T-cell (primary cell): ENCODE measurements around the gene RHBG. TPM values are rescaled to one million over a fixed set of nuclear protein-coding genes. Genes with fewer than 3 reads are reported as not detected.
"Not testable (repeated sequence)": the region's sequence is repeated elsewhere in the genome, so short reads cannot be mapped to it uniquely, and the experiment has no call there.

Source experiments
- ATAC-seq, 4 experiments: fragments of 200-7000 bp in 3 of 4; fragments of 150-1000 bp in 1 of 4; cut with Tn5 transposase; replicated peaks in 1 of 4; 1 replicate in 3 of 4; 2 replicates in 1 of 4; pipeline ENCODE4 v1.10.0; 2021; ENCODE audit warnings: moderate library complexity in 3 of 4, mild to moderate bottlenecking in 2 of 4, moderate number of reproducible peaks in 1 of 4
- CTCF ChIA-PET, 2 donors: fragments of 300-600 bp; sonication (Branson Sonifier 250); formaldehyde crosslinking; loops; one replicate each; lab custom pipeline; 2022; ENCODE audit warnings: antibody characterized with exemption in 2 of 2; lab: Charles Lee
- POLR2A ChIA-PET, 2 donors: fragments of 300-600 bp; sonication (Branson Sonifier 250); formaldehyde crosslinking; loops; one replicate each; lab custom pipeline; 2022; ENCODE audit warnings: antibody characterized with exemption in 2 of 2; lab: Charles Lee
- DNase-seq, 35 experiments: peaks; one replicate each; pipeline versions ENCODE4 v3.0.0 to v3.0.0-alpha.2; 2013 to 2023
- H3K27ac ChIP-seq: one replicate; pipeline ENCODE4 v1.5.1; 2013; ENCODE audit warnings: low read length
- H3K27me3 ChIP-seq, 2 experiments: replicated peaks in 1 of 2; 1 replicate in 1 of 2; 2 replicates in 1 of 2; pipeline versions ENCODE4 v1.6.1 to v1.7.0; 2013; ENCODE audit warnings: low read length in 1 of 2, mixed read lengths in 1 of 2; ENCODE audit not compliant: control insufficient read depth in 2 of 2, insufficient read depth in 2 of 2; ENCODE audit errors: extremely low read depth in 1 of 2
- H3K36me3 ChIP-seq, 2 donors: 1 replicate in 1 of 2; 2 replicates in 1 of 2; pipeline versions ENCODE4 v1.6.1 to v1.7.0; 2013; ENCODE audit warnings: low read length in 1 of 2; ENCODE audit not compliant: control insufficient read depth in 2 of 2, insufficient read depth in 1 of 2; ENCODE audit errors: extremely low read depth in 1 of 2
- H3K4me1 ChIP-seq, 2 experiments: 1 replicate in 1 of 2; 2 replicates in 1 of 2; pipeline versions ENCODE4 v1.6.1 to v1.7.0; 2013; ENCODE audit warnings: low read length in 2 of 2, mixed read lengths in 1 of 2; ENCODE audit not compliant: insufficient read depth in 2 of 2, control insufficient read depth in 1 of 2; ENCODE audit errors: extremely low read depth in 1 of 2
- H3K4me3 ChIP-seq, 2 donors: 1 replicate in 1 of 2; 2 replicates in 1 of 2; pipeline versions ENCODE4 v1.5.1 to v1.7.0; 2013; ENCODE audit warnings: mild to moderate bottlenecking in 2 of 2, low read length in 1 of 2, moderate library complexity in 1 of 2; ENCODE audit not compliant: control insufficient read depth in 1 of 2; ENCODE audit errors: extremely low read depth in 1 of 2
- H3K9me3 ChIP-seq: 2 replicates; pipeline ENCODE4 v1.7.0; 2013
- H3K27ac Mint-ChIP-seq, 2 donors: one replicate each; pipeline ENCODE4 v1.8.0; 2020 to 2021; ENCODE audit warnings: mild to moderate bottlenecking in 2 of 2, mixed read lengths in 2 of 2
- H3K27me3 Mint-ChIP-seq, 2 donors: one replicate each; pipeline ENCODE4 v1.8.0; 2021 to 2022; ENCODE audit warnings: mixed read lengths in 2 of 2
- H3K36me3 Mint-ChIP-seq: one replicate; pipeline ENCODE4 v1.8.0; 2021; ENCODE audit warnings: mixed read lengths
- H3K4me1 Mint-ChIP-seq, 3 donors: one replicate each; pipeline ENCODE4 v1.8.0; 2020 to 2022; ENCODE audit warnings: mixed read lengths in 3 of 3, mild to moderate bottlenecking in 1 of 3
- H3K4me3 Mint-ChIP-seq, 3 donors: one replicate each; pipeline ENCODE4 v1.8.0; 2020 to 2022; ENCODE audit warnings: mild to moderate bottlenecking in 3 of 3, mixed read lengths in 3 of 3, moderate library complexity in 3 of 3
- H3K9me3 Mint-ChIP-seq, 3 donors: one replicate each; pipeline ENCODE4 v1.8.0; 2020 to 2022; ENCODE audit warnings: mixed read lengths in 3 of 3
- WGBS: methylation state at CpG from one replicate; pipeline ENCODE4 v1.1.5; 2013; ENCODE audit warnings: missing lambda C conversion rate; ENCODE audit not compliant: insufficient coverage; 5-methylcytosine and 5-hydroxymethylcytosine counted together
- total RNA-seq, 35 experiments: library from RNA in 6 of 35; stranded (reverse) in 6 of 35; fragments of 120-200 nt in 1 of 35; gene quantifications; one replicate each; pipeline versions ENCODE4 v1.2.1 to v1.2.4 and lab custom pipeline; 2013 to 2026

Gene RHBG
- total RNA-seq, 5 donors from 2014 or later (not counting 1 experiment from before 2014, with no cell fraction given): 0.35 TPM; not detected in 4

GRCh38 chr1:156347331-156347730 is 21.7 kb upstream of the RHBG start:
- H3K4me1 Mint-ChIP-seq: no peaks in the 10 kb centered on the region
- 70% methylated on average over 2 of the region's 4 CpGs for WGBS
- no peak overlapping the region for H3K4me3 ChIP-seq
- H3K36me3 ChIP-seq: no peaks in the 10 kb centered on the region
- H3K27ac ChIP-seq: no peak overlapping the region
- H3K36me3 Mint-ChIP-seq: no peaks in the 10 kb centered on the region
- no peaks in the 10 kb centered on the region for H3K9me3 ChIP-seq
- no peaks in the 10 kb centered on the region for H3K9me3 Mint-ChIP-seq
- ChIA-PET POLR2A (no interaction called here), CTCF (no interaction called here)
- ATAC-seq: no peak
- peaks cover 0 to 2% of the 10 kb centered on the region in 2 experiments for H3K27me3 ChIP-seq
- H3K27me3 Mint-ChIP-seq: peaks cover 11 to 17% of the 10 kb centered on the region in 2 donors
- no peak for DNase-seq
- no peak overlapping the region for H3K4me3 Mint-ChIP-seq
- H3K27ac Mint-ChIP-seq: no peak overlapping the region
- H3K4me1 ChIP-seq: no peaks in the 10 kb centered on the region

GRCh38 chr1:156352481-156352880 is 16.5 kb upstream of the RHBG start:
- H3K27ac ChIP-seq, POLR2A ChIA-PET, ATAC-seq, H3K4me1 ChIP-seq, H3K36me3 ChIP-seq, H3K4me3 Mint-ChIP-seq, H3K36me3 Mint-ChIP-seq, H3K27ac Mint-ChIP-seq, H3K9me3 ChIP-seq, H3K4me3 ChIP-seq, DNase-seq, H3K9me3 Mint-ChIP-seq: not testable (repeated sequence)
- peaks cover 19 to 24% of the 10 kb centered on the region in 2 donors for H3K27me3 Mint-ChIP-seq
- peaks cover 0 to 26% of the 10 kb centered on the region in 2 experiments for H3K27me3 ChIP-seq
- CTCF ChIA-PET: interaction anchor here in 1 of 2 donors (1.2 kb wide), 1 partner anchor 10 kb away, joined by 4 read pairs; no protein-coding TSS in a partner anchor
- 100% methylated on average over 3 of the region's 13 CpGs for WGBS
- peaks cover 4 to 10% (median 6%) of the 10 kb centered on the region in 3 donors for H3K4me1 Mint-ChIP-seq

GRCh38 chr1:156356262-156356874 is 12.6 kb upstream of the RHBG start:
- WGBS: 50% methylated on average over 1 of the region's 6 CpGs
- Mint-ChIP-seq H3K36me3 (no peaks in the 10 kb centered on the region), H3K27me3 (peaks cover 30 to 43% of the 10 kb centered on the region in 2 donors), H3K4me3 (no peak overlapping the region), H3K4me1 (peaks cover 4 to 10% (median 6%) of the 10 kb centered on the region in 3 donors), H3K27ac (no peak overlapping the region), H3K9me3 (no peaks in the 10 kb centered on the region)
- Histone ChIP-seq H3K36me3 (no peaks in the 10 kb centered on the region), H3K27me3 (peaks cover 0 to 35% of the 10 kb centered on the region in 2 experiments), H3K4me1 (peaks cover 0 to 8% of the 10 kb centered on the region in 2 experiments), H3K4me3 (no peak overlapping the region), H3K9me3 (no peaks in the 10 kb centered on the region), H3K27ac (no peak overlapping the region)
- ATAC-seq: no peak
- ChIA-PET POLR2A (interaction anchor here in 1 of 2 donors (0.6 kb wide), 1 partner anchor 458 kb away, joined by 3 read pairs; no protein-coding TSS in a partner anchor), CTCF (interaction anchor here in 1 of 2 donors (0.7 to 1.0 kb wide), 2 partner anchors 98 to 228 kb away, joined by 3 to 5 read pairs; no protein-coding TSS in a partner anchor)
- no peak for DNase-seq

- Histone ChIP-seq H3K36me3 (no peaks in the 10 kb centered on the region), H3K4me1 (peaks cover 0 to 8% of the 10 kb centered on the region in 2 experiments), H3K27me3 (peaks cover 0 to 33% of the 10 kb centered on the region in 2 experiments), H3K27ac (no peak overlapping the region), H3K9me3 (no peaks in the 10 kb centered on the region), H3K4me3 (no peak overlapping the region)
- ChIA-PET POLR2A (no interaction called here), CTCF (interaction anchor here in 1 of 2 donors (0.7 kb wide), 1 partner anchor 228 kb away, joined by 5 read pairs; no protein-coding TSS in a partner anchor)
- DNase-seq (peak; percentile 12 to 76 (median 55)), ATAC-seq (peak; percentile 93 to 98 (median 98))
- Mint-ChIP-seq H3K36me3 (no peaks in the 10 kb centered on the region), H3K4me3 (no peak overlapping the region), H3K9me3 (no peaks in the 10 kb centered on the region), H3K4me1 (peaks cover 4 to 10% (median 6%) of the 10 kb centered on the region in 3 donors), H3K27ac (peak overlapping the region in 1 of 2 donors; percentile 39), H3K27me3 (peaks cover 30 to 43% of the 10 kb centered on the region in 2 donors)
- 15% methylated on average over 17 of the region's 22 CpGs for WGBS
These were observed 12.0 kb upstream of the RHBG start for GRCh38 chr1:156356875-156357534.

- Mint-ChIP-seq H3K27ac (no peak overlapping the region), H3K36me3 (no peaks in the 10 kb centered on the region), H3K4me3 (no peak overlapping the region), H3K9me3 (no peaks in the 10 kb centered on the region), H3K4me1 (peaks cover 4 to 10% (median 6%) of the 10 kb centered on the region in 3 donors), H3K27me3 (peaks cover 30 to 43% of the 10 kb centered on the region in 2 donors)
- H3K4me3 ChIP-seq: no peak overlapping the region
- no peak for DNase-seq
- peaks cover 0 to 33% of the 10 kb centered on the region in 2 experiments for H3K27me3 ChIP-seq
- H3K36me3 ChIP-seq: no peaks in the 10 kb centered on the region
- no peak overlapping the region for H3K27ac ChIP-seq
- peaks cover 0 to 8% of the 10 kb centered on the region in 2 experiments for H3K4me1 ChIP-seq
- no peak for ATAC-seq
- CTCF ChIA-PET: interaction anchor here in 1 of 2 donors (0.6 to 1.2 kb wide), 2 partner anchors 28 to 63 kb away, joined by 3 to 4 read pairs; partner anchors contain the start of gene GLMP
- no peaks in the 10 kb centered on the region for H3K9me3 ChIP-seq
- WGBS: no CpG with 5 or more reads among the region's 2 CpGs
- POLR2A ChIA-PET: interaction anchor here in 1 of 2 donors (0.7 kb wide), 1 partner anchor 13 kb away, joined by 3 read pairs; no protein-coding TSS in a partner anchor
These were observed 11.0 kb upstream of the RHBG start for GRCh38 chr1:156357977-156358376.

GRCh38 chr1:156358641-156359040 is 10.4 kb upstream of the RHBG start:
- no peak overlapping the region for H3K27ac ChIP-seq
- DNase-seq (no peak), ATAC-seq (no peak)
- H3K36me3 ChIP-seq: no peaks in the 10 kb centered on the region
- ChIA-PET CTCF (interaction anchor here in 1 of 2 donors (0.6 to 1.2 kb wide), 2 partner anchors 27 to 63 kb away, joined by 3 to 4 read pairs; partner anchors contain the start of gene GLMP), POLR2A (interaction anchor here in 1 of 2 donors (0.7 kb wide), 1 partner anchor 12 kb away, joined by 3 read pairs; no protein-coding TSS in a partner anchor)
- WGBS: 83% methylated on average over 1 of the region's 1 CpG
- H3K4me1 Mint-ChIP-seq: peaks cover 4 to 10% (median 6%) of the 10 kb centered on the region in 3 donors
- no peaks in the 10 kb centered on the region for H3K36me3 Mint-ChIP-seq
- no peaks in the 10 kb centered on the region for H3K9me3 Mint-ChIP-seq
- no peaks in the 10 kb centered on the region for H3K9me3 ChIP-seq
- H3K27me3 ChIP-seq: peaks cover 0 to 33% of the 10 kb centered on the region in 2 experiments
- no peak overlapping the region for H3K4me3 Mint-ChIP-seq
- no peak overlapping the region for H3K4me3 ChIP-seq
- peaks cover 30 to 45% of the 10 kb centered on the region in 2 donors for H3K27me3 Mint-ChIP-seq
- H3K27ac Mint-ChIP-seq: no peak overlapping the region
- peaks cover 0 to 8% of the 10 kb centered on the region in 2 experiments for H3K4me1 ChIP-seq
